Stimulated activated CD8-positive, alpha-beta memory T cell treated with anti-CD3 and anti-CD28 coated beads, Interleukin-7, amount 100 ng/mL, for 1 hour (primary cell): Measurements from ENCODE around the gene UVSSA.
"Not testable (repeated sequence)": the region's sequence is repeated elsewhere in the genome, so short reads cannot be mapped to it uniquely, and the experiment has no call there.

Experiments used
- DNase-seq, 2 donors: peaks; one replicate each; pipeline ENCODE4 v3.0.0-alpha.2; 2020; ENCODE audit warnings: low read depth in 2 of 2

Gene UVSSA

DNA sequence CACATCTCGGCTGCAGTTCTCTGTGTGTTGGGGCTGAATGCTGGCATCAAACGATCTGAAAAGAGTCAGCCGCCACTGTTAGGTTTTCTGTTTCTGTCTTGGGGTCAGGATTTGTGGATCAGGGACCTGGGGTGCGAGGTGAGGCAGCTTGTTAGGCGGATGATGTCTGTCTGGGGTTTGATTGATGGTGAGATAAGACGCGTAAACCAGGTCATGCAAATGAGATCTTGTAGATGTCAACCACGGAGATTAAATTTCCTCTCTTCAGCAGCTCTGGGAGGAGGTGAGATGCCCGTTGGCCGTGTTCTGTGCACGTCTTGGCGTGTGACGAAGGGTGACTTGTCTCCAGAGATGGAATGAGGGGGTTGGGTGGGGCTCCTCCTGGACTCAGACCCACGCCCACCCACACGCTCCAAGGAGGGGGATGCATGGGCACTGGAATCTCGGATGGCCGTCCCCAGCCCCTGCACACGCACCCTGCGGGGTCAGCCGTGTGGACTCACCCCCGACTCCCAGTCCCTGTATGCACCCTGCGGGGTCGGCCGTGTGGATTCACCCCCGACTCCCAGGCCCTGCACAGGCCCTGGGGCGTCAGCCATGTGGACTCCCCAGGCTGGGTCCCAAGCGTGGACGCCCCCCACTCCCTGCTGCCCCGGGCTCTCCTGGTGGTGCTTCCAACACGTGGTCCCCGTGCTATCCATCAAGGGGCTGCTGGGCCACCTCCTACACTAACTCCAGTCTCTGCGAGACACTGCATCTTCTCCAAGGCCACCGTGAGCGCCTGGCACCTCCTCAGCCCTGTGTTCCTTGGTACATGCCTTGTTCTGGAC is 16.0 kb upstream of the UVSSA start:
- DNase-seq: peak in 1 of 2 donors; percentile 27

DNA sequence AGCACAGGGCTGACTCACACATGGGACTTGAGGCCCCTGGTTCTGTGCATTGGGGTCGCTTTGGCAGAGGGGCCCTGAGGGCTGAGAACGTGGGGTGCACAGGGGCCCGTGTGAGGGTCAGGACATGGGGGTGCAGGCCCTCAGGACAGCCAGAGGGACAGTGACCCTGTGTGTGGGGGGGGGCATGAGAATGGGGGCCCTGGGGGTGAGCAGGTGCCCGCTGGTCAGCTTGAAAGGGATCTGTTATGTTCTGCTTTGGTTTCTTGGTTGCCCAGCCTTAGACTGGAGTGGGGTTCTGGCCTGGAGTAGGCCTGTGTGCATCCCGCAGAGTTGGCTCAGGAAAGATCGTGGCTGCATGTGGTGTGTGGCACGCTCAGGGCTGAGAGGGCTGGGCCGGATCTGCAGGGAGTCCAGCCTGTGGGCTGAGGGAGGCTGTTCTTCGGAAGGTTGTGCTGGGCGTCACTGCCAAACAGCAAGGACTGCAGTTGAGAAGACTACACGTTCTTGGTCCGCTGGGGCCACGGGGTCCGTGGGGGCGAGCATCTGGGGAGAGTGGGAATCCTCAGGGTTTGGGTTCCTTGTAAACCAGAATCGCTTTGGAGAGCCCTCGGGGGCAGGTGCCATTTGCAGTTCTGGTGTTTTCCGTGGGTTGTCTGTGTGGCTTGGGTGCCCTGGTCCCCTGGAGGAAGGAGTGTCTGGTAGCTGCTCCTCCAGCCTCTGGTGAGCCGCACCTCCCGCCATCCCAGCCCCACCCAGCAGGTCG is 15.2 kb upstream of the UVSSA start:
- DNase-seq: no peak

DNA sequence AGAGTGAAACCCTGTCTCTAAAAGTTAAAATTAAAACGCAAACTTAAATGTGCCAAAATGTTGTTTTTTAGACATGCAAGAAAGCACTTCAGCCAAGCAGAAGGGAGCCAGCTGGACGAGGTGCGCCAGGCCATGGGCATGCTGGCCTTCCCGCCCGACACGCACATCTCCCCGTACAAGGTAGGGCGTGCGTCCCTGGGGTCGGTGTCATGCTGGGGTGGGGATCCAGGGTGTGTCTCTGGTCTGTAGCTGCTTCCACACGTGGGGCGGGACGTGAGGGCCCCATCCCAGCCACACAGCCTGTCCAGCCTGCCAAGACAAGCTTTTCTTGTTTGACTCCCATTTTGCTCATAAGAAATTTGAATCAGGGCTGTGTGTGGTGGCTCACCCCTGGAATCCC is 14.3 kb upstream of the UVSSA start:
- DNase-seq: no peak

DNA sequence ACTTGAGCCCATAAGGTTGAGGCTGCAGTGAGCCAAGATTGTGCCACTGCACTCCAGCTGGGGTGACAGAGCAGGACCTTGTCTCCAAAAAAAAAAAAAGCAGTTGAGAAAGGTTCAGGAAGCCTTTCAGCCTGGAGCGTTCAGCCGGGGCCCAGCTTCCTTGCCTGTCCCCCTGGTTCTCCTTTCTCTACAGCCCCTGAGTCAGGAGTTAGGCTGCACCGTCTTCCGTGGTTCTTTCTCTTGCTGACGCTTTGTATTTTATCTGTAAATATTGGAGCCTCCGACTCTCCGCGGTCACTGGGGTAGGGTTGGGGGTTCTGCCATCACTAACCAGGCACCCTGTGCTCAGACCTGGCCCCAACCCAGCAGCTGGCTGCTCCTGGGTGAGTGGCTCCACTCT is 13.8 kb upstream of the UVSSA start:
- no peak for DNase-seq

DNA sequence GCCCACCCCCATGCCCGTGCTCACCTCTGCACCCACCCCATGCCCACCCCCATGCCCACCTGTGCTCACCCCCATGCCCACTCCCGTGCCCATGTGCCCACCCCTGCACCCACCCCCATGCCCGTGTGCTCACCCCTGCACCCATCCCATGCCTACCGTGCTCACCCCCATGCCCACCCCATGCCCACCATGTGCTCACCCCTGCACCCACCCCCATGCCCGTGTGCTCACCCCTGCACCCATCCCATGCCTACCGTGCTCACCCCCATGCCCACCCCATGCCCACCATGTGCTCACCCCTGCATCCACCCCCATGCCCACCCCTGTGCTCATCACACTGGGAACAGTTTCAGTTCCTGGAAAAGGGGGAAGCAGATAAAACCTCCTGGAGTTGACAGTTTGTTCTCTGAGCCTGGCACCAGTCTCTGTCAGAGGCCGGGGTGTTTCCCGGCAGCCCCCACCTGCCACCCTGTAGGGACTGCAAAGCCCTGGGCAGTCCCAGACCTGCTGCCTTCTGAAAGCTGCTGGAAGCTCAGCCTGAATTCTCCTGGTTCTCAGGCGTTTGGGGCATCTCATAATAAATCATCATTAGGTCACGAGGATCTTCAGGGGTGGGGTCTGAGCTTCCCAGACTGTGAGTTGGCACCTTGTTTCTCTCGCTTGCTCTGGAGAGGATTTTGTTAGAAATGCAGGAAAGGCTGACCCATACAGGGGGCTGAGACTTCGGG is 13.0 kb upstream of the UVSSA start:
- DNase-seq: not testable (repeated sequence)

DNA sequence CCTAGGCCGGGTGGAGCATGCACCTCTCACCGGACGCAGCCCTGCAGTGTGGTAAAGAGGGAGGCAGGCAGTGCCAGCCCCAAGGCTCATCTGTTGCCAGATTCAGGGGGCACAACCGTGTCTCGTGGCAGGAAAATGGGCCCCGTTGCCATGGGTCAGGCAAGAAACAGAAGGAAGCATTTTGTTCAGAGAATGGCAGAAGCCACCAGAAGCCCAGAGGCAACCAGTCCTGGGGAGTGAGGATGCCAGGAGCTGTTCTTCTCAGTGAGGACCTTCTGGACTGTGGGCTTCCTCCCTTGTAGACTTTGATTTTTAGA is 12.5 kb upstream of the UVSSA start:
- DNase-seq: no peak

DNA sequence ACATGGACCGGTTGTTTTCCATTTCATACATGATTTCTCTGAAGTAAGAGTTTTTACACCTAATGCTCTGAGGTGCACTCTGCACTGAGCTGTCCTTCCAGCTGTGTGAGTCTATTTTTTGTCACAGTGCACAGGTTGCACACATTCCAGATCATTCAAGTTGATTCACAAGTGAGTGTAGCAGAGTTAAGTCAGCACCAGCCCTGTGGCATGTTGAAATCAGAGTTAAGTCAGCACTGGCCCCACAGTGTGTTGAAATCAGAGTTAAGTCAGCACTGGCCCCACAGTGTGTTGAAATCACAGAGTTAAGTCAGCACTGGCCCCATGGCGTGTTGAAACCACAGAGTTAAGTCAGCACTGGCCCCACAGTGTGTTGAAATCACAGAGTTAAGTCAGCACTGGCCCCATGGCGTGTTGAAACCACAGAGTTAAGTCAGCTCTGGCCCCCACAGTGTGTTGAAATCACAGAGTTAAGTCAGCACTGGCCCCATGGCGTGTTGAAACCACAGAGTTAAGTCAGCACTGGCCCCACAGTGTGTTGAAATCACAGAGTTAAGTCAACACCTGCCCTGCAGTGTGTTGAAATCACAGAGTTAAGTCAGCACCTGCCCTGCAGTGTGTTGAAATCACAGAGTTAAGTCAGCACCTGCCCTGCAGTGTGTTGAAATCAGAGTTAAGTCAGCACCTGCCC is 11.7 kb upstream of the UVSSA start:
- not testable (repeated sequence) for DNase-seq

DNA sequence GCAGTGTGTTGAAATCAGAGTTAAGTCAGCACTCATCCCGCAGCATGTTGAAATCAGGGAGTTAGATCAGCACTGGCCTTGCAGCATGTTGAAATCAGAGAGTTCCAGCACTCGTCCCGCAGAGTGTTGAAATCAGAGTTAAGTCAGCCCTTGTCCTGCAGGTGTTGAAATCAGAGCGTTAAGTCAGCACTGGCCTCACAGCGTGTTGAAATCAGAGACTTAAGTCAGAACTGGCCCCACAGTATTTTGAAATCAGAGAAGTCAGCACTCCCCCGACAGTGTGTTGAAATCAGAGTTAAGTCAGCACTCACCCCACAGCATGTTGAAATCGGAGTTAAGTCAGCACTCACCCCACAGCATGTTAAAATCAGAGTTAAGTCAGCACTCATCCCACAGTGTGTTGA is 10.9 kb upstream of the UVSSA start:
- no peak for DNase-seq

DNA sequence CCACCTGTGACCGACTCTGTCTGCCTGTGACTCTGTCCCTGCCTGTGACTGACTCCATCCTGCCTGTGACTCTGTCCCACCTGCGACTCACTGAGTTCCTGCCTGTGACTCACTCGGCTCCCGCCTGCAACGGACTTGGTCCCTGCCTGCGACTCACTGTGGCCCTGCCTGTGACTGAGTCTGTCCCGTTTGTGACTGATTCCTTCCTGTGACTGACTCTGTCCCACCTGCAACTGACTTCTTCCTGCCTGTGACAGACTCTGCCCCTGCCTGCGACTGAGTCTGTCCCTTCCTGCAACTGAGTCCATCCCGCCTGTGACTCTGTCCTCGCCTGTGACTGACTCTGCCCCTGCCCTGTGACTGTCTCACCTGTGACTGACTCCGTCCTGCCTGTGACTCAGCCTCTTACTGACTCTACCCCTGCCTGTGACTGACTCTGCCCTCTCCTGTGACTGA is 9.6 kb upstream of the UVSSA start:
- DNase-seq: peak in 1 of 2 donors; percentile 28

DNA sequence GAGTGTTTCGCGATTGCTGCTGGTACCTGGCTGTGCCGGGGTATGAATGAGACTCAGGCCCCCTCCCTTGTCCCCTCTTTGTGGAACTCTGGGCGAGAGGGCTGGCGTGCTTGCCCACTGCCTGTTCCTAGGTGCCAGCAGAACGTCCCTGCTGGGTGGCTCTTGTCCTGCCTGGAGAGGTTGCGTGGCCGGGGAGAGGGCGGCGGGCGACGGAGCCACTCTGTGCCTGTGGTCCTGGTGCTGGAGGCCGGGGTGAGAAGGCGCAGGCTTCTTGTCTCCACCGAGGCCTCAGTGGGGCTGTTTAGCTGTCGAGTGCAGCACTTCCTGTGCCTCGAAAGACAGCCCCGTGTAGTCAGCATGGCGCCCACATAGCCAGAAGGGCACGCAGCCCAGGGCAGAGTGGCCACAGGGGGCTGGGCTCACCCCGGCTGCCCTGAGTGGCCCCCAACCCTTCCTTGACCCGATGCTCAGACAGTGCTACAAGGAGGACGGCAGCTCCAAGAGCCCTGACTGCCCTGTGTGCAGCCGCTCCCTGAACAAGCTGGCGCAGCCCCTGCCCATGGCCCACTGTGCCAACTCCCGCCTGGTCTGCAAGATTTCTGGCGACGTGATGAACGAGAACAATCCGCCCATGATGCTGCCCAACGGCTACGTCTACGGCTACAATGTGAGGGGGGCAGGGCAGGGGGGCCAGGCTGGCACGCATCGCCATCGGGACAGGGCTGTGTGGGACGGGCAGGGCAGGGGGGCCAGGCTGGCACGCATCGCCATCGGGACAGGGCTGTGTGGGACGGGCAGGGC is 8.9 kb upstream of the UVSSA start:
- no peak for DNase-seq

DNA sequence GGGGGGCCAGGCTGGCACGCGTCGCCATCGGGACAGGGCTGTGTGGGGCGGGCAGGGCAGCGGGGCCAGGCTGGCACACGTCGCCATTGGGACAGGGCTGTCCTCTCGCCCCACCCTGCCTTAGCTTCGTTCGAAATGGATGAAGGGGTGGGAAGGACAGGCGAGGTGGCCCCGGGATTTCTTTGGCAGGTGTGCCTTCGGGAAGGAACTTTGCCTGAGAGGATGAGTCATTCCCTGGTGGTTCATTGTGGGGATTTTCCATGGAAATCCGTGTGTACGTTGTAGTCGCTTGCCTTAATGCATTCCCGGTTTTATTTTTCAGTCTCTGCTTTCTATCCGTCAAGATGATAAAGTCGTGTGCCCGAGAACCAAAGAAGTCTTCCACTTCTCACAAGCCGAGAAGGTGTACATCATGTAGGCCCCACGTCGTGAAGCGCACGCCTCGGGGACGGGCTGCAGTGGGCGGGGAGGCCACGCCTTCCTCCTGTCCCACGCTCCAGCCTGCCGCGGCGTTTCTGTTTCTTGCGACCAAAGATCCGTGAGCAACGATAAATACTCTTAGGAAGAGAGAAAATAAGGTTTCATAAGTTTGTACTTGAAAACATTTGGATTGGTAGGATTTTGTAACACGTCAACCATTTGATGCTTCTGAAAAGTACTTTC is 8.1 kb upstream of the UVSSA start:
- no peak for DNase-seq

DNA sequence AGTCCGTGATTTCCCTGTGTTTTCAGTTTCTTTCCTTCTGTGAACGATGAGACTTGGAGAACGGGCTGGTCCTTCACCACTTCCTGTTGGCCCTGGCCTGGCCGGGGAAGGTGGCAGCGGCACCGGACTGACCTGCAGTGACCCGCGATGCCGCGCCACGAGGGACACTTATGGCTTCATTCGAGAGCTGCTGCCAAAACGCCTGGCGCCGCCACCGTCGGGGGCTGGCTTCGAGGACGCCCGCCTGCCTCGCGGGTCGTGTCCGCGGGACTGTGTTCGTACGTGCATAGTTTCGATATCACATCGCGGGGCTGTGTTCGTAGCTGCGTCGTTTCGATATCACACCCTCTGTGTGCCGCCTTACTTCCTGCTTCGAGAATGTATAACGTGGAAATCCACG is 7.5 kb upstream of the UVSSA start:
- DNase-seq: no peak

DNA sequence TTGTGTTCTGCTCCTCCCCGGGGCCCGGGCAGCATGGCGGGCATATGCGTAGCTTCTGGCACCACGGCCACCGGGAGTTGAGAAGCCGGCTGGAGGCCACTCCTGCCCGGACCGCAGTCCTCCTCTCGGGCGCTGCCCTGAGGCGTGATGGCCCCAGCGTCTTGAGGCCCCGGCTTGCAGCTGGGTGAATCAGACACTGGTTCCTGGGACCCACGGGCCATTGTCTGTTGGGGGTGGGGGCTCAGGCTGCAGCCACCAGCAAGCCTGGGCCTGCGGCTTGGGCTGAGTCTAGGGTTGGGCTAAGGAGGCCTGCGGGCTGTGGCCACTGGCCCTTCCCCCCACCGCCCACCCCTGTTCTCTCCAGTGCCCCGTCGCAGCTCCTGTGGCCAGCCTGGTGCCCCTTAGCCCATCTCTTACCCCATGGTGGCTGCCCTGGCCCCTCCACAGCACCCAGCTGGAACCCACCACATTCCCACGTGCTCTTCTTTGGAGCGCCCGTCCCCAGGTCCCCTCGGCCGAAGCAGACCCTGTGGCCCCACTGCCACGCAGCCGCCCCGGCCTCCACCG is 6.7 kb upstream of the UVSSA start:
- no peak for DNase-seq

DNA sequence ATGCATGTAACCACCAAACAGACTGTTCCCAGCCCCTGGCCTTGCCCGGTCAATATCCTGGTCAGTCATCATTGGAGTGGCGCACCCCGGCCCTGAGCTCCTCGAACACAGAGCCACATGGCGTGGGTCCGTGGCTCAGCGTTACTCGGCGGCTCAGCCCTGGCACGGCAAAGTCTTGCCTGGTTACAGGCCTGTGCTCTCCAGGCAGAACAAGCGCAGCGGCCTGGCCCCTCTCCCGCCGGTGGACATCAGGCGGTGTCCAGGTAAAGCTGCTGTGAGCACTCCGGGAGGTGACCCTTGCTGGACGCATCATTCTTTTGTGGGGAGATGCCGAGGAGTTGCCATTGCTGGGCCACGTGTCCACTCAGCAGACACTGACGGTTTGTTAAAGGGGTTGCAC is 6.1 kb upstream of the UVSSA start:
- no peak for DNase-seq

DNA sequence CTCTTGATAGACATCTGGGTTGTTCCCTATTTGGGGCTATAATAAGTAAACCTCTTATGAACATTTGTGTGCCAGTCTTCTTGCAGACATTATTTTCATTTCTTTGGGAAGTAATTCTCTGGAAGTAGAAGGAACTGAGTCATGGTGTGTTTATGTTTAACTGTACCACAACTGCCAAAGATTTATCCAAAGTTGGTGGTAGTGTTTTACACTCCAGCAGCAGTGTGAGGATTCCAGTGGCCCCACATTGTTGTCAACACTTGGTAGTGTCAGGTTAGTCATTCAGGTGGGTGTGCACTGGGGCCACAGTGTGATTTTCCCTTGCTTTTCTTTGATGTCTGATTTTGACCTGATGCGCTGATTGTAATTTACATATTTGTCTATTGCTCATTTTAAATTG is 5.0 kb upstream of the UVSSA start:
- DNase-seq: no peak

DNA sequence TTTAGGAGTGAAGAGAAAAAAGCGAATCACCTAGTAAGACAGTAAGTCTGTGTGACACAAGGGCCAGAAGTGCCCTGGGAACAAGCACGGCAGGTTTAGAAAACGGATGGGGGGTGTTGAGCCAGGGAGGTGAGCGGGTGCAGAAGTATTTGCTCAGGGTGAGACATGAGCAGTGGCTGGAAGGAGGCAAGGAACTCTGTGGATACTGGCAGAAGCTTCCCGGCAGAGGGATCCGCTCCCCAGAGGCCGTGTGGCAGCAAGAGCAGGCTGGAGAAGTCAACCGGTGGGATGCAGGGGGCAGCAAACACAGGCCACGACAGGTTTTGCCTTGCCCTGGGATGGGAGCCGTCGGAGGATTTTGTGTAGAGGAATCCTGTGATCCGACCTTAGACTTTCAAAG is 2.3 kb upstream of the UVSSA start:
- no peak for DNase-seq

DNA sequence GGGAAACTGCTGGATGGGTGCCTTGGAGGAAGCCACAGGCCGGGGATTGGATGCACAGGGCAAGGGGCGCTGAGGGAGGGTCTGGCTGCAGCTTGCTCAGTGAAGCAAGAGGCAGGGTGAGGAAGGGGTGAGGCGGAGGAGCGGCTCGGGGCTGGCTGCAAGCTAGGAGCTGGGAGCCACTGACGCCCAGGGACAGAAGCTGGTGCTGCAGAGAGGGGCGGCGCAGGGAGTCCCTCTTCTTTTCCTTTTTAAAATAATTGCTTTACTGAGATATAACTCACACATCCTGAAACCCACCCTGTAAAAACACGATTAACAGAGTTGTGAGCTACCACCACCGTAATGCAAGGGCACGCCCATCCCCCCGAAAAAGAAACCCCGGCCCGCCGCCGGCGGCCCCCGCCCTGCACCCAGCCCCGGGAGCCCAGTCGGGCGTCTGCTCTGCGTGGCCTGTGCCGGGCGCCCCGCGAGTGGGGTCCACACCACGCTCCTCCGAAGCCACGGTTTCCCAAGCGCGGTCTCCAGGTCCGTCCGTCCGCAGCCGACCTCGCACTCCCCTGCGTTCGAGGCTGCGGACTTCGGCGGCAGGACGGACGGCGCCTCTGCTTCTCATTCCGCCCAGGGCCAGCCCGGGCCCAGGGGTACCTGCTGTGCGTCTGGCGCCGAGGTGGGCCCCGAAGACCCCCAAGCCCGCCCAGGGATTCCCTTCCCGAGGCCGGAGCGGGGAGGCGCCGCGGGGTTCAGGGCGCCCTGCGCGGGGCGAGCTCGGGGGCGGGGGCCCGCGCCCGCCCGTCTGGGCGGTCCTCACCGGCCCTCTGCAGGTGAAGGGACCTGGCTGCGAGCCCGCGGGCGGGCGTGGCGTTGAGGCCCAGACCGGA is 866 bp upstream of the UVSSA start:
- no peak for DNase-seq

DNA sequence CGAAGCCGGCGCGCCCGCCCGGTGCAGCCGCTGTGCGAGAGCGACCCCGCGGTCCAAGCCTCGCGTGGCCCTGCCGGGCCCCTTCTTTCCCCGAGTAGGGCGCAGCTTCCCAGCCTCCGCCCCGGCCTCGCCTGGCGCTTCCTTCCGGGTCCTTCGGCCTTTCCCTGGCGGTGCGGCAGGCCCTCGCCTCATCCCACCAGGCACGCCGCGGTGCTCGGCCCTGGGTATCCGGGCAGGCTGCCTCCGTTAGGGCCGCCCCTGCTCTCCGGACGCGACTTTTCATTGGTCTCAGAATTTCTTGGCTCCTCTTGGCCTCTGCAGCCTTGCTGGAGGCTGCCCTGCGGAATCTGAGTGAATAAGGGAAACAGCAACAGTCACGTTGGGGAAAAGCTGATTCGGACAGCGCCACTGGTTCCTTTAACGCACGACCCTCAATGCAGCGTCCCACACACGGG is 429 bp downstream of the UVSSA start:
- DNase-seq: peak in 1 of 2 donors; percentile 9

DNA sequence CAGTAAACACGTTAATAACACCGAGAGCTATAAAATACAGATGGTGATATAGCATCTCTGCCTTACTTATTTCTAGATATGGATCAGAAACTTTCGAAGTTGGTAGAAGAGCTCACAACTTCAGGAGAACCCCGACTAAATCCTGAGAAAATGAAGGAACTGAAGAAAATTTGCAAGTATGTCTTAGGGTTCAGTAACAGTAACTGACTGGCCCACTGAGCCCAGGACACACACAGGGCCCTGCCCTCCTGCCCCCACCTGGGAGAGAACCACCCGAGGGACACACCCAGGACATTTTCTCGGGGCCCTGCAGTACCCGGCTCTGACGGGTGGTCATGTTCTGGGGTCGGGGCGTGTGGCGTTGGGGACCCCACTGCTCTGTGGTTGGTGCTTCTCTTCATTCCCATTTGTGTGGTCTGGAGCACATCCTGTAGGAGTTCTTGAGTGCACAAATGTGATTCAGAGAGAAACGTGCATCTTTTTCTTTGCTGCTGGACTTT is 1.1 kb downstream of the UVSSA start:
- DNase-seq: no peak
